Femur (tissue), 1 donor: ENCODE data around the gene IFT25.
A peak's percentile ranks its signal among the peaks of the same experiment; 100 is the strongest.
"Not testable (repeated sequence)": the region's sequence is repeated elsewhere in the genome, so short reads cannot be mapped to it uniquely, and the experiment has no call there.

Experiments
- DNase-seq: peaks from one replicate; pipeline ENCODE4 v3.0.0-alpha.2; 2017

IFT25 gene

GRCh38 chr1:53927376-53927881, 18.1 kb downstream of the IFT25 start:
- no peak for DNase-seq

GRCh38 chr1:53919675-53920066, 25.8 kb downstream of the IFT25 start:
- no peak for DNase-seq

DNA sequence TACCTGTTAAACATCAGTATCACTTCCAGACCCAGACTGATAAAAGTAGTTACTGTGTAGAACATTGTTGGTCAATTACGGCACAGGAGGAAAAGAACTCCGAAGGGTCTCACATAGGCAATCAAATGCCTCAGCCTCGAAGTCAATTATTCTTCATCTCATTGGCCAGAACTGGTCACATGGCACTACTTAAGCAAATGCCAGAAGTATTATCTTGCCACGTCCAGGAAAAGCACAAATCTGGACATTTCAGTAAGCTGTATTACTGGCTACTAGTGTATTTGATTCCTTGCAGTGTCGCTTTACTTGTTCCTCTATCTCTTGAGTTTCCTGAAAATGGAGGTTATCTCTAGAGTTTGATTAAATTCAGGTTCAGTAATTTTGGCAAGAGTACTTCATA, 27.2 kb downstream of the IFT25 start:
- no peak for DNase-seq

- DNase-seq = no peak
Observed at GRCh38 chr1:53913352-53914033, 32.0 kb downstream of the IFT25 start.

DNA sequence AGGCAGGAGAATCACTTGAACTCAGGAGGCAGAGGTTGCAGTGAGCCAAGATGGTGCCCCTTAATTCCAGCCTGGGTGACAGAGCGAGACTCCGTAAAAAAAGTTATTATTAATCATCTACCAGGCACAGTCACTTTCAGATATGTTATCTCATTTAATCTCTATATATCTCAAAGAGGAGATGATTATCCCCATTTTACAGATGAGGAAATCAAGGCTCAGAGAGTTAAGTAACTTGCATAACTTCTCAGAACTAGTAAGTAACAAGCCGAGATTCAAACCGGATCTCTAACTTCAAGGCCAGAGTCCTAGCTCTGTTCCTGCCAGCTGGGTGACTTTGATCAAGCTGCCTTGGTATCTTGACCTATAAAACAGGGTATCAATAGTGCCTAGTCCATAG, 34.1 kb downstream of the IFT25 start:
- DNase-seq = no peak

- no peak for DNase-seq
Observed at GRCh38 chr1:53909946-53910345, 35.6 kb downstream of the IFT25 start.

DNA sequence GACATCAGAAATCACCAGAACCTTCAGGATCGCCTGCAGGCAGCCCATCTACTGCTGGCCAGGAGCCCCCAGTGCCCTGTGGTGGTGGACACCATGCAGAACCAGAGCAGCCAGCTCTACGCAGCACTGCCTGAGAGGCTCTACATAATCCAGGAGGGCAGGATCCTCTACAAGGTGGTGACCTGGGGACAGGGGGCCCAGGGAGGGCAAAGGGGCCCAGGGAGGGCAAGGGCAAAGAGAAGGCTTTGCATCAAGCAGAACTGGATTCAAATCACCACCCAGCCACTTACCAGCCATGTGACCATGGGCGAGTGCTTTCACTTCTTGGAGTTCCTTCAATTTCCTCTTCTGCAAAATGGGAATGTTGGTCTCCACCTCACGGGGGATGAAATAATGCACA, 39.4 kb downstream of the IFT25 start:
- no peak for DNase-seq

DNA sequence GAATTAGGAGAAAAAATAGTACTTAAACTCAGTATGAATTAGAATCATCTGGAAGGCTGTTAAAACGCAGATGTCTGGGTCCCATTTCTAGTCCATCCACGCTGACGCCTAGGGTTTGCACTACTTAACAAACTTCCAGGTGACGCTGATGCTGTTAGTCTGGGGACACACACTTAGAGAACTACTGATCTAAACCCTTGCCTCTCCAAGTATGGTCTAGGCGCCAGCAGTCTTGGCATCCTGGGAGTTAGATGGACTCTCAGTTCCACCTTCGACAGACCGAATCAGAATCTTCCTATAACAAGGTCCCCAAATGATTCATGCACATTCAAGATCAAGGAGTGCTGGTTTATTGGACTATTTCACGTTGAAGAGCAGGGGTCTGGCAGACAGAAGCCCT, 40.0 kb downstream of the IFT25 start:
- DNase-seq = no peak

GRCh38 chr1:53902235-53903138, 43.0 kb downstream of the IFT25 start:
- no peak for DNase-seq

DNA sequence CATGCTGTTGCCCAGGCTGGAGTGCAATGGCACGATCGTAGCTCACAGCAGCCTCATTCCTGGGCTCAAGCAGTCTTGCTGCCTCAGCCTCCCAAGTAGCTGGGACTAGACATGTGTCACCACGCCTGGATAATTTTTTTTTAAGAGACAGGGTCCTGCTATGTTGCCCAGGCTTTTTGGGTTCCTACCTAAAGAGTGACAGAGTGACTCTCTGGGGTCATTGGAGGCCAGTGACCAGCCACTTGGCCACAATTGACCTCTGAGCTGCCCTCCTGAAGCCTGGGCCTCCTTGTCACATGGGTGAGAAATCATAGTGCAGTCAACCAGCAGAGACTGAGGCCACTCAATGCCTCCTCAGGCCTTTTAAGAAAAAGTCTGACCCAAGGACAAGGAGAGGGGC, 45.8 kb downstream of the IFT25 start:
- no peak for DNase-seq

GRCh38 chr1:53899206-53899628, 46.3 kb downstream of the IFT25 start:
- peak; percentile 69 for DNase-seq

GRCh38 chr1:53896635-53897229, 48.8 kb downstream of the IFT25 start:
- DNase-seq = peak; percentile 43

GRCh38 chr1:53895421-53895820, 50.1 kb downstream of the IFT25 start:
- DNase-seq = no peak

DNA sequence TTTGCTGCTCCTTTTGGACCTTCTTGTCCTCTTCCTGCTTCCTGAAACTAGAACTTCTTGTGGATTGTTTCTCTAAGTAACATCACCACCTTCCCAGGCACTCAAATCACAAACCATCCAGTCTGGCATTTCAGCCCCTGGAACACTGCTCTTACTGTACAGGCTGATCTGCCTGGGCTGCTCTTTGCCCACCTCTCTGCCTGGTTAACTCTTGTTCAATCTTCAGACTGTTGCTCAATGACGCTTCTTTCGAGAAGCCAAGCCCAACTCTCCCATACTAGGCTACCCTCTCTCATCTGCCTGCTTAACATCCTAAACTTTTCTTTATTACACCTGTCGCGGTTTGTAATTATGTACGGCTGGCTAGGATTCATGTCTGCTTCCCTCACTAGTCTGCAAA, 50.9 kb downstream of the IFT25 start:
- DNase-seq = no peak

- DNase-seq = no peak
Observed at GRCh38 chr1:53893999-53894636, 51.4 kb downstream of the IFT25 start, which contains the start of gene DIO1. Gene DIO1 (plus strand): TSS chr1:53894187. CDS start chr1:53894211, 24 bp downstream.

- DNase-seq = no peak
Observed at GRCh38 chr1:53892911-53893310, 52.6 kb downstream of the IFT25 start.

GRCh38 chr1:53891678-53892077, 53.8 kb downstream of the IFT25 start:
- no peak for DNase-seq

DNA sequence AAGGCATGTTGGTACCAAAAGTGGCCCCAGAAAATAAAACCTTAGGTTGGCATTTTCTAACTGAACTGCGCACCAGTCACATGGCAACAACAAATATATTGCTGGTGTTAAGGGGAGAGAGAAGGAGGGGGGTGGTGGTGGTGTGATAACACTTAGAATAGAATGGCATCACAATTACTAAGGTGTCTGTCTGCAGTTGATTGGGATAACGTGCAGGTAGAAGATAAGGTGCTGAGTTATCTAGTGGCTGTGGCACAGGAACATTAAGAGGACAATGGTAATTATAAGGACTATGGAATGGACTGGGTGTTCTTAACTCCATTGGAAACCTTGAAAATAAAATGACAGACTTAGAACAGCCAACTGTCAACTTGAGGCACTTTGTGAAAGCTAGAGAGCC, 54.5 kb downstream of the IFT25 start:
- no peak for DNase-seq

- DNase-seq = no peak
Observed at GRCh38 chr1:53890522-53890941, 55.0 kb downstream of the IFT25 start.

GRCh38 chr1:53889304-53890298, 55.9 kb downstream of the IFT25 start, which contains the start of gene YIPF1:
Gene YIPF1 (minus strand): TSS chr1:53889797. CDS start chr1:53888937, 860 bp downstream.
- DNase-seq = peak; percentile 94

DNA sequence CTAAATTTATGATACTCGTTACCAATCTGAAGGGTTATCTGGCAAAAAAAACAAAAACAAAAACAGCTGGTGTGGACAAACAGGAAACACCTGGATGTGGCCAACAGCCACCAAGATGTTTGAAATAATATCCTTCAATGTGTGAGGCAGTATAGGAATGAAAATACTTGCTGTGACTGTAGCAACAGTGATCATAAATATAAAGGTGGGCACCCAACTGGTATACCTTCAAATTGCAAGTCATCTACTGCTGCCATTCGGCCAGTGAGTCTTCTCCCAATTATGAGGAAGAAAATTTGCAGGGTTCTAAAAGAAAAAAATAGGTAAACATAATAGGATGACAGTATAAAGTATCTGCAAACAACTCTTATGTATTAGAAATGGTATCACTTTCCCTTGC, 56.8 kb downstream of the IFT25 start:
- no peak for DNase-seq

- not testable (repeated sequence) for DNase-seq
Observed at GRCh38 chr1:53883600-53883999, 61.9 kb downstream of the IFT25 start.
